ENCODE measurements around the gene FAM193A.

DNA sequence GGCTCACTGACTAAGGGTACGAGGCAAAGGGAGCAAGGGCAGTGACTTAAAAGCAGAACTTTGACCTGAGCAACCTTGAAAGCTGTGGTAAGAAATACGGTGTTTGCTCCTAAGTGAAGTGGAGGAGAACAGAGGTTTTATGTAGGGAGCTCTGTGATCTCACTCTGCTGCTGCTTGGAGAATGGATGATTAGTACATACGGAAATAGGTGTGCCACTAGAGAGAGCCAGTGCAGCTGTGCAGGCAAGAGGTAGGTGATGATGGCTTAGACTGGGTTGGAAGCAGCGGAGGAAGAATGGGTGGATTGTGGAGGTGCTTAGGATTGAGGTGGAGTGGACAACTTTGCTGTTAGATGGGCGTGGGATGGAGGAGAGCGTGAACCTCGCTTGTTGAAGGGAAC, 85.0 kb downstream of the FAM193A start:
- TF ChIP-seq, protein P1, sequence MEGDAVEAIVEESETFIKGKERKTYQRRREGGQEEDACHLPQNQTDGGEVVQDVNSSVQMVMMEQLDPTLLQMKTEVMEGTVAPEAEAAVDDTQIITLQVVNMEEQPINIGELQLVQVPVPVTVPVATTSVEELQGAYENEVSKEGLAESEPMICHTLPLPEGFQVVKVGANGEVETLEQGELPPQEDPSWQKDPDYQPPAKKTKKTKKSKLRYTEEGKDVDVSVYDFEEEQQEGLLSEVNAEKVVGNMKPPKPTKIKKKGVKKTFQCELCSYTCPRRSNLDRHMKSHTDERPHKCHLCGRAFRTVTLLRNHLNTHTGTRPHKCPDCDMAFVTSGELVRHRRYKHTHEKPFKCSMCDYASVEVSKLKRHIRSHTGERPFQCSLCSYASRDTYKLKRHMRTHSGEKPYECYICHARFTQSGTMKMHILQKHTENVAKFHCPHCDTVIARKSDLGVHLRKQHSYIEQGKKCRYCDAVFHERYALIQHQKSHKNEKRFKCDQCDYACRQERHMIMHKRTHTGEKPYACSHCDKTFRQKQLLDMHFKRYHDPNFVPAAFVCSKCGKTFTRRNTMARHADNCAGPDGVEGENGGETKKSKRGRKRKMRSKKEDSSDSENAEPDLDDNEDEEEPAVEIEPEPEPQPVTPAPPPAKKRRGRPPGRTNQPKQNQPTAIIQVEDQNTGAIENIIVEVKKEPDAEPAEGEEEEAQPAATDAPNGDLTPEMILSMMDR (IDR thresholded peaks at IDR 0.05; ENCODE audit: insufficient read depth, low read depth, low read length), result no peak
- TF ChIP-seq EZH2 (IDR thresholded peaks at IDR 0.05; ENCODE audit: insufficient read depth, low read length), result no peak
